IMR-90 (cell line): ENCODE measurements around the gene SSH2. TPM values are rescaled to one million over a fixed set of nuclear protein-coding genes. Genes with fewer than 3 reads are reported as not detected.

ENCODE experiments used
- ATAC-seq: fragments of 200-7000 bp; cut with Tn5 transposase; 2 replicates; pipeline ENCODE4 v1.9.1; 2020; ENCODE audit warnings: low read depth, mild to moderate bottlenecking, moderate library complexity
- BruUV-seq: library from RNA; stranded (reverse); fragments of 400-500 nt; replicated peaks from 2 replicates; lab custom pipeline; 2021; lab: Mats Ljungman, UMichigan
- CTCF ChIA-PET: fragments of 300-600 bp; formaldehyde crosslinking; extraction: SDS; loops from one replicate; lab custom pipeline; 2021; ENCODE audit warnings: antibody characterized with exemption; lab: Yijun Ruan, JAX
- POLR2A ChIA-PET: fragments of 300-600 bp; sonication (Branson Sonifier 250); formaldehyde crosslinking; loops from one replicate; lab custom pipeline; 2022; ENCODE audit warnings: antibody characterized with exemption; ENCODE audit not compliant: unreplicated experiment; lab: Charles Lee
- DNase-seq: peaks from one replicate; pipeline ENCODE4 v3.0.0; 2013
- H2AFZ ChIP-seq: replicated peaks from 2 replicates; pipeline ENCODE3; 2013; ENCODE audit warnings: low read length, mild to moderate bottlenecking; ENCODE audit not compliant: poor library complexity
- H2AK5ac ChIP-seq: 2 replicates; pipeline ENCODE4 v1.6.1; 2013; ENCODE audit warnings: low read depth, low read length, inconsistent platforms
- H2AK9ac ChIP-seq: replicated peaks from 2 replicates; pipeline ENCODE3; 2013; ENCODE audit warnings: mild to moderate bottlenecking, low read depth, low read length, moderate library complexity; ENCODE audit not compliant: poor library complexity
- H2BK120ac ChIP-seq: 2 replicates; pipeline ENCODE4 v1.6.1; 2013; ENCODE audit warnings: low read depth, low read length, inconsistent platforms
- H2BK15ac ChIP-seq: 3 replicates; pipeline ENCODE4 v1.6.1; 2013; ENCODE audit warnings: low read depth, low read length, inconsistent platforms
- H2BK20ac ChIP-seq: 2 replicates; pipeline ENCODE4 v1.6.1; 2013; ENCODE audit warnings: low read depth, mild to moderate bottlenecking, inconsistent platforms, low read length, moderate library complexity
- H2BK5ac ChIP-seq: 2 replicates; pipeline ENCODE4 v1.6.1; 2013; ENCODE audit warnings: mild to moderate bottlenecking, low read depth, low read length, inconsistent platforms; ENCODE audit not compliant: poor library complexity, severe bottlenecking
- H3K14ac ChIP-seq: replicated peaks from 2 replicates; pipeline ENCODE4 v1.6.1; 2013; ENCODE audit warnings: low read depth, low read length, inconsistent platforms
- H3K18ac ChIP-seq: 2 replicates; pipeline ENCODE4 v1.6.1; 2013; ENCODE audit warnings: low read depth, low read length, control low read depth
- H3K23ac ChIP-seq: 2 replicates; pipeline ENCODE4 v1.6.1; 2013; ENCODE audit warnings: low read depth, low read length, inconsistent platforms
- H3K27ac ChIP-seq: 2 replicates; pipeline ENCODE4 v1.5.1; 2013; ENCODE audit warnings: mild to moderate bottlenecking, control low read depth, low read length; ENCODE audit not compliant: insufficient read depth
- H3K27me3 ChIP-seq: 2 replicates; pipeline ENCODE4 v1.6.1; 2013; ENCODE audit warnings: low read length; ENCODE audit not compliant: control insufficient read depth, insufficient read depth
- H3K36me3 ChIP-seq: 2 replicates; pipeline ENCODE4 v1.6.1; 2013; ENCODE audit warnings: low read length, mixed read lengths; ENCODE audit not compliant: control insufficient read depth, insufficient read depth
- H3K4ac ChIP-seq: 2 replicates; pipeline ENCODE4 v1.6.1; 2013; ENCODE audit warnings: low read depth, low read length, inconsistent platforms
- H3K4me1 ChIP-seq: 2 replicates; pipeline ENCODE4 v1.6.1; 2013; ENCODE audit warnings: low read length, mixed read lengths; ENCODE audit not compliant: control insufficient read depth, insufficient read depth
- H3K4me2 ChIP-seq: 2 replicates; pipeline ENCODE4 v1.6.1; 2013; ENCODE audit warnings: low read depth, mild to moderate bottlenecking, control low read depth, low read length, moderate library complexity
- H3K4me3 ChIP-seq: 2 replicates; pipeline ENCODE4 v1.5.1; 2013; ENCODE audit warnings: low read depth, mild to moderate bottlenecking, control low read depth, low read length, moderate library complexity; ENCODE audit not compliant: insufficient read depth
- H3K56ac ChIP-seq: 2 replicates; pipeline ENCODE4 v1.6.1; 2013; ENCODE audit warnings: low read length, inconsistent platforms; ENCODE audit not compliant: insufficient read depth; ENCODE audit errors: extremely low read depth
- H3K79me1 ChIP-seq, 2 experiments: 2 replicates each; pipeline ENCODE4 v1.6.1; 2013; ENCODE audit warnings: low read length in 2 of 2, inconsistent platforms in 1 of 2, low read depth in 1 of 2
- H3K9ac ChIP-seq: 2 replicates; pipeline ENCODE4 v1.6.1; 2013; ENCODE audit warnings: low read depth, low read length, control low read depth
- H3K9me1 ChIP-seq: 2 replicates; pipeline ENCODE4 v1.6.1; 2013; ENCODE audit warnings: low read length, inconsistent platforms; ENCODE audit not compliant: insufficient read depth
- H3K9me3 ChIP-seq: 2 replicates; pipeline ENCODE4 v1.6.1; 2013; ENCODE audit warnings: low read length; ENCODE audit not compliant: control insufficient read depth, insufficient read depth
- H4K20me1 ChIP-seq: 2 replicates; pipeline ENCODE4 v1.6.1; 2013; ENCODE audit warnings: low read length, inconsistent platforms; ENCODE audit not compliant: insufficient read depth
- H4K5ac ChIP-seq: 2 replicates; pipeline ENCODE4 v1.6.1; 2013; ENCODE audit warnings: mild to moderate bottlenecking, low read depth, low read length, control low read depth
- H4K8ac ChIP-seq, 2 experiments: 2 replicates each; pipeline ENCODE4 v1.6.1; 2013; ENCODE audit warnings: low read depth in 2 of 2, low read length in 2 of 2, control low read depth in 1 of 2, inconsistent platforms in 1 of 2
- H4K91ac ChIP-seq: 2 replicates; pipeline ENCODE4 v1.6.1; 2013; ENCODE audit warnings: low read depth, low read length, inconsistent platforms; ENCODE audit not compliant: insufficient read depth
- BHLHE40 ChIP-seq: fragments of 150-350 bp; IDR thresholded peaks from 2 replicates; pipeline ENCODE4 v1.6.1; 2016; ENCODE audit warnings: mild to moderate bottlenecking, low read depth, low read length
- CHD1 ChIP-seq: IDR thresholded peaks from 2 replicates; pipeline ENCODE4 v1.6.1; 2012; ENCODE audit warnings: low read depth, low read length, improper control_type of control experiment
- ELK1 ChIP-seq: fragments of 150-350 bp; IDR thresholded peaks from 2 replicates; pipeline ENCODE4 v1.6.1; 2016; ENCODE audit warnings: low read depth, mild to moderate bottlenecking, low read length, moderate library complexity, borderline replicate concordance
- FOS ChIP-seq: fragments of 150-350 bp; IDR thresholded peaks from 2 replicates; pipeline ENCODE4 v1.6.1; 2016; ENCODE audit warnings: low read depth, low read length
- NFE2L2 ChIP-seq: fragments of 150-350 bp; IDR thresholded peaks from 2 replicates; pipeline ENCODE4 v1.6.1; 2016; ENCODE audit warnings: low read depth, mild to moderate bottlenecking, low read length
- POLR2A ChIP-seq: IDR thresholded peaks from 2 replicates; pipeline ENCODE4 v1.6.1; 2012; ENCODE audit warnings: mild to moderate bottlenecking, low read depth, low read length
- RAD21 ChIP-seq: IDR thresholded peaks from 2 replicates; pipeline ENCODE4 v1.6.1; 2012; ENCODE audit warnings: low read length, improper control_type of control experiment
- RCOR1 ChIP-seq: IDR thresholded peaks from 2 replicates; pipeline ENCODE4 v1.6.1; 2012; ENCODE audit warnings: mild to moderate bottlenecking, low read length, improper control_type of control experiment; ENCODE audit not compliant: insufficient replicate concordance
- RFX5 ChIP-seq: IDR thresholded peaks from 2 replicates; pipeline ENCODE4 v1.8.0; 2012; ENCODE audit warnings: low read depth, mild to moderate bottlenecking, low read length, moderate library complexity
- WGBS, 2 experiments: methylation state at CpG; one replicate each; pipeline versions ENCODE4 v1.1.5 to v1.1.7; 2013; ENCODE audit warnings: missing lambda C conversion rate in 2 of 2; ENCODE audit not compliant: insufficient read length in 1 of 2; ENCODE audit errors: extremely low coverage in 2 of 2; 5-methylcytosine and 5-hydroxymethylcytosine counted together
- dilution Hi-C: fragments of 300-500 bp; cut with HindIII; formaldehyde crosslinking; loops from one replicate; pipeline ENCODE4 v1.14.3; 2018; ENCODE audit warnings: low sequenced_read_pairs; ENCODE audit not compliant: unreplicated experiment
- in situ Hi-C: fragments of 300-500 bp; cut with MboI; formaldehyde crosslinking; loops from 3 replicates; pipeline ENCODE4 v1.14.3; 2019; ENCODE audit warnings: low sequenced_read_pairs, inconsistent platforms, mixed read lengths
- intact Hi-C: fragments of 100-400 bp; cut with micrococcal nuclease; formaldehyde crosslinking; loops from 2 replicates; pipeline ENCODE4 v1.10.0; 2022
- polyA plus RNA-seq, 3 experiments: library from polyadenylated mRNA; depleted of rRNA; stranded (reverse); fragments of >200 nt; gene quantifications; 2 replicates each; pipeline ENCODE4 v1.2.3, GENCODE V29; 2012; ENCODE audit warnings: low replicate concordance in 1 of 3
- total RNA-seq: library from RNA; depleted of rRNA; stranded (reverse); fragments of >200 nt; gene quantifications from 2 replicates; pipeline ENCODE4 v1.2.3, GENCODE V29; 2012
- TF ChIP-seq, protein P1 (sequence below): conservative IDR thresholded peaks from 2 replicates; pipeline ENCODE4 v1.5.1; 2012; ENCODE audit warnings: mild to moderate bottlenecking, low read depth, low read length, improper control_type of control experiment

The SSH2 gene
- total and polyA plus RNA-seq, 2 of the 4 experiments (the other 2 are of a cell fraction) = 9.3 TPM

DNA sequence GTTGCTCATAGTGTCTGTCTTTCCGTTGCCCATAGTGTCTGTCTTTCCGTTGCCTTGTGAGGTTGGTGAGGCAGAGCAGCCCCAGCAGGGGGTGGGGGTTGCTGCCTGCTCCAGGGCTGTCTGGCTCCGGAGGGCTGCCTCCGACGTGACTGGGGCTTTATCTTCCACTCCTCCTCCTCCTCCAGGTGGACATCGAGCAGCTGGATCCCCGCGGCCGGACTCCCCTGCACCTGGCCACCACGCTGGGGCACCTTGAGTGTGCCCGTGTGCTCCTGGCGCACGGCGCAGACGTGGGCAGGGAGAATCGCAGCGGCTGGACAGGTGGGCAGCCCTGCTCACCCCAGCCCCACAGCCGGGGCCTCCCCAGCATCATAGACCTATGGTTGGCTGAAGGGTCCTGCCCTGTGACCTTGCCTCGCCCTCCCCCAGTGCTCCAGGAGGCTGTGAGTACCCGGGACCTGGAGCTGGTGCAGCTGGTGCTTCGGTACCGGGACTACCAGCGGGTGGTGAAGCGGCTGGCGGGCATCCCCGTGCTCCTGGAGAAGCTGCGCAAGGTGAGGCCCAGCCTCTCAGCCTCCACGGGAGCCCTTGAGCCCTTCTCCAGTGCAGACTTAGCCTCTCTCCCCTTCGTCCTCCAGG lies 322.4 kb downstream of the SSH2 start:
- intact Hi-C loops = no loop called here
- Histone ChIP-seq H3K27ac (no peak overlapping the region), H4K5ac (no peak overlapping the region), H4K8ac (no peak overlapping the region), H2BK5ac (no peak overlapping the region), H3K9me1 (0 out of 2 replicates have a peak, but pooled peaks cover 4% of the 10 kb centered on the region), H3K4me3 (no peak overlapping the region), H3K36me3 (no peaks in the 10 kb centered on the region; the same call in 1 of the 2 replicates), H3K79me1 (0 out of 4 replicates have a peak, but pooled peaks cover 0 to 2% of the 10 kb centered on the region in 2 experiments), H2AK5ac (no peak overlapping the region), H2AFZ (no peak overlapping the region), H3K18ac (no peak overlapping the region), H4K20me1 (no peaks in the 10 kb centered on the region), H2BK120ac (no peak overlapping the region), H3K4ac (no peak overlapping the region), H3K9me3 (no peaks in the 10 kb centered on the region), H3K23ac (no peak overlapping the region), H3K56ac (no peak overlapping the region), H3K9ac (no peak overlapping the region), H3K4me2 (no peak overlapping the region), H3K14ac (no peak overlapping the region), H2AK9ac (no peak overlapping the region), H4K91ac (no peak overlapping the region), H2BK15ac (no peak overlapping the region), H2BK20ac (no peak overlapping the region), H3K27me3 (no peaks in the 10 kb centered on the region), H3K4me1 (no peaks in the 10 kb centered on the region)
- BruUV-seq = no TSS peak
- in situ Hi-C loops = no loop called here
- TF ChIP-seq RAD21 (no peak), BHLHE40 (no peak), RCOR1 (no peak), CHD1 (no peak), NFE2L2 (no peak), RFX5 (no peak), FOS (no peak), ELK1 (no peak), POLR2A (no peak)
- TF ChIP-seq, protein P1, sequence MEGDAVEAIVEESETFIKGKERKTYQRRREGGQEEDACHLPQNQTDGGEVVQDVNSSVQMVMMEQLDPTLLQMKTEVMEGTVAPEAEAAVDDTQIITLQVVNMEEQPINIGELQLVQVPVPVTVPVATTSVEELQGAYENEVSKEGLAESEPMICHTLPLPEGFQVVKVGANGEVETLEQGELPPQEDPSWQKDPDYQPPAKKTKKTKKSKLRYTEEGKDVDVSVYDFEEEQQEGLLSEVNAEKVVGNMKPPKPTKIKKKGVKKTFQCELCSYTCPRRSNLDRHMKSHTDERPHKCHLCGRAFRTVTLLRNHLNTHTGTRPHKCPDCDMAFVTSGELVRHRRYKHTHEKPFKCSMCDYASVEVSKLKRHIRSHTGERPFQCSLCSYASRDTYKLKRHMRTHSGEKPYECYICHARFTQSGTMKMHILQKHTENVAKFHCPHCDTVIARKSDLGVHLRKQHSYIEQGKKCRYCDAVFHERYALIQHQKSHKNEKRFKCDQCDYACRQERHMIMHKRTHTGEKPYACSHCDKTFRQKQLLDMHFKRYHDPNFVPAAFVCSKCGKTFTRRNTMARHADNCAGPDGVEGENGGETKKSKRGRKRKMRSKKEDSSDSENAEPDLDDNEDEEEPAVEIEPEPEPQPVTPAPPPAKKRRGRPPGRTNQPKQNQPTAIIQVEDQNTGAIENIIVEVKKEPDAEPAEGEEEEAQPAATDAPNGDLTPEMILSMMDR = no peak
- ATAC-seq (no peak; the same call in 1 of the 2 replicates), DNase-seq (no peak)
- ChIA-PET POLR2A (no interaction called here), CTCF (no interaction called here)
- dilution Hi-C loops = no loop called here
- 96% methylated on average over 5 of the region's 29 CpGs; no CpG with 5 or more reads in 1 of the 2 experiments for WGBS, 2 experiments
